OCI-LY1 (cell line): ENCODE measurements around the gene IFITM2.
"Not testable (repeated sequence)": the region's sequence is repeated elsewhere in the genome, so short reads cannot be mapped to it uniquely, and the experiment has no call there.

Experiments used
- H2AFZ ChIP-seq: fragments of 200-600 bp; sonication (generic), shearing (Covaris generic); 2 replicates; pipeline ENCODE4 v1.6.0; 2014; ENCODE audit warnings: antibody characterized with exemption, mild to moderate bottlenecking, low read length
- H3F3A ChIP-seq: fragments of 200-600 bp; sonication (generic), shearing (Covaris generic); 2 replicates; pipeline ENCODE4 v1.6.0; 2014; ENCODE audit warnings: mild to moderate bottlenecking, antibody characterized with exemption, low read length, moderate library complexity; ENCODE audit not compliant: insufficient read depth
- H3K27ac ChIP-seq: fragments of 200-600 bp; sonication (generic); 2 replicates; pipeline ENCODE4 v1.5.1; 2014; ENCODE audit warnings: low read length, mixed run types, mild to moderate bottlenecking, low read depth; ENCODE audit not compliant: poor library complexity, severe bottlenecking
- H3K27me3 ChIP-seq: fragments of 200-600 bp; sonication (generic); 2 replicates; pipeline ENCODE4 v1.6.0; 2014; ENCODE audit warnings: antibody characterized with exemption, mild to moderate bottlenecking, low read length, moderate library complexity; ENCODE audit not compliant: insufficient read depth
- H3K36me3 ChIP-seq: fragments of 200-600 bp; sonication (generic); 2 replicates; pipeline ENCODE4 v1.6.1; 2014; ENCODE audit warnings: mild to moderate bottlenecking, antibody characterized with exemption, low read length, moderate library complexity, mixed read lengths; ENCODE audit not compliant: insufficient read depth
- H3K4me1 ChIP-seq: fragments of 200-600 bp; sonication (generic); 2 replicates; pipeline ENCODE4 v1.5.1; 2014; ENCODE audit warnings: mild to moderate bottlenecking, low read length, moderate library complexity; ENCODE audit not compliant: insufficient read depth, severe bottlenecking
- H3K4me2 ChIP-seq: fragments of 200-600 bp; sonication (generic), shearing (Covaris generic); 2 replicates; pipeline ENCODE4 v1.6.1; 2014; ENCODE audit warnings: low read length
- H3K4me3 ChIP-seq: fragments of 200-600 bp; sonication (generic); 2 replicates; pipeline ENCODE4 v1.5.1; 2014; ENCODE audit warnings: low read length, low read depth, mild to moderate bottlenecking, mixed read lengths; ENCODE audit not compliant: poor library complexity, severe bottlenecking
- H3K79me2 ChIP-seq: fragments of 200-600 bp; shearing (Covaris generic); 2 replicates; pipeline ENCODE4 v1.6.1; 2016; ENCODE audit warnings: mixed run types, low read length, mixed read lengths; ENCODE audit not compliant: insufficient read depth
- H3K9ac ChIP-seq: fragments of 200-600 bp; sonication (generic), shearing (Covaris generic); 2 replicates; pipeline ENCODE4 v1.6.1; 2014; ENCODE audit warnings: mild to moderate bottlenecking, low read length, mixed read lengths
- H3K9me2 ChIP-seq: fragments of 200-600 bp; sonication (generic), shearing (Covaris generic); 2 replicates; pipeline ENCODE4 v1.6.1; 2014; ENCODE audit warnings: low read depth, mild to moderate bottlenecking, low read length, mixed read lengths
- H3K9me3 ChIP-seq: fragments of 200-600 bp; shearing (Covaris generic); 2 replicates; pipeline ENCODE4 v1.6.1; 2014; ENCODE audit warnings: low read length, mixed read lengths
- H4K20me1 ChIP-seq: fragments of 200-600 bp; sonication (generic), shearing (Covaris generic); 2 replicates; pipeline ENCODE4 v1.6.0; 2016; ENCODE audit warnings: mild to moderate bottlenecking, low read length; ENCODE audit not compliant: insufficient read depth
- EZH2 ChIP-seq: fragments of 200-600 bp; sonication (generic), shearing (Covaris generic); IDR thresholded peaks from 2 replicates; pipeline ENCODE4 v1.8.0; 2017; ENCODE audit warnings: borderline replicate concordance, mixed run types, mild to moderate bottlenecking, antibody characterized with exemption, low read length, moderate library complexity, mixed read lengths
- TF ChIP-seq, protein P1 (sequence below): fragments of 200-600 bp; sonication (generic), shearing (Covaris generic); IDR thresholded peaks from 2 replicates; pipeline ENCODE4 v1.5.1; 2017; ENCODE audit warnings: mild to moderate bottlenecking, antibody characterized with exemption, low read length, moderate library complexity, mixed read lengths

IFITM2 gene

DNA sequence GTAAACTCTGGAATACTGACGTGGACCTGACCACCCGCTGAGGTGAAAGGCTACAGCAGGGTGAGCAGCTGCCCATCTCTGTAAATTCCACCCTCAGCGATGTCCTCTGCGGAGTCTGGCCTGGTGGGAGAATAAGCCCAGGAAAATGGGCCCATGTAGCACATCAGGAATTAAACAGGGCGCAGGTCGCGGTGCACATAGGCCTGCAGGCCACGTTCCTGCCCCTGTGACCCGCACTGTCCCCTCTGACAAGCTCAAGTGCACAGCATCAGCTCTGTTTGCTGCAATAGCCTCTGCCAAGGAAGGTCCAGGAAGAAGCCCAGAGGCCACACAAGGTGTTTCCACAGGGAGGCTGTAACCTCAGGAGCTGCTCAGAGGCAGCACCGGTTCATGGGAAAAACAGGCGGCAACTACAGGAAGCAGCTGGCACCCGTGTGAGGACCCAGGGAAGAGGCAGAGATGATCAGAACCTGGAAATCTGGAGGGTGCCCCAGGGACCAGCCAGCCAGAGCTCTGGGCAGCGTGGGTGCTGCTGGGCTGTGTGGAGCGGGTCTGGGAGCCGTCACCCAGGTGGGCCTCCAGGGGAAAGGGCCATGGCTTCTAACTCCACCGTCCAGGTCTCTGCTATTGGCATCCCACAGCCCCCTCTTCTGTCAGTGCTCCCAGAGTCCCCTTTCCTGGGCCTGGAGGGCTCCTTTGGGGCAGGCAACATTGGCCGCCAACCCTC lies 808 bp upstream of the IFITM2 start:
- Histone ChIP-seq H4K20me1 (no peaks in the 10 kb centered on the region), H3K4me1 (peaks cover 7% of the 10 kb centered on the region), H2AFZ (no peak overlapping the region), H3K36me3 (no peaks in the 10 kb centered on the region), H3K4me3 (no peak overlapping the region), H3F3A (no peaks in the 10 kb centered on the region), H3K9me3 (no peaks in the 10 kb centered on the region), H3K9me2 (no peaks in the 10 kb centered on the region), H3K9ac (no peak overlapping the region), H3K79me2 (no peaks in the 10 kb centered on the region), H3K27ac (no peak overlapping the region), H3K27me3 (peaks cover 3% of the 10 kb centered on the region), H3K4me2 (no peak overlapping the region)
- TF ChIP-seq, protein P1, sequence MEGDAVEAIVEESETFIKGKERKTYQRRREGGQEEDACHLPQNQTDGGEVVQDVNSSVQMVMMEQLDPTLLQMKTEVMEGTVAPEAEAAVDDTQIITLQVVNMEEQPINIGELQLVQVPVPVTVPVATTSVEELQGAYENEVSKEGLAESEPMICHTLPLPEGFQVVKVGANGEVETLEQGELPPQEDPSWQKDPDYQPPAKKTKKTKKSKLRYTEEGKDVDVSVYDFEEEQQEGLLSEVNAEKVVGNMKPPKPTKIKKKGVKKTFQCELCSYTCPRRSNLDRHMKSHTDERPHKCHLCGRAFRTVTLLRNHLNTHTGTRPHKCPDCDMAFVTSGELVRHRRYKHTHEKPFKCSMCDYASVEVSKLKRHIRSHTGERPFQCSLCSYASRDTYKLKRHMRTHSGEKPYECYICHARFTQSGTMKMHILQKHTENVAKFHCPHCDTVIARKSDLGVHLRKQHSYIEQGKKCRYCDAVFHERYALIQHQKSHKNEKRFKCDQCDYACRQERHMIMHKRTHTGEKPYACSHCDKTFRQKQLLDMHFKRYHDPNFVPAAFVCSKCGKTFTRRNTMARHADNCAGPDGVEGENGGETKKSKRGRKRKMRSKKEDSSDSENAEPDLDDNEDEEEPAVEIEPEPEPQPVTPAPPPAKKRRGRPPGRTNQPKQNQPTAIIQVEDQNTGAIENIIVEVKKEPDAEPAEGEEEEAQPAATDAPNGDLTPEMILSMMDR: no peak
- no peak for TF ChIP-seq EZH2

DNA sequence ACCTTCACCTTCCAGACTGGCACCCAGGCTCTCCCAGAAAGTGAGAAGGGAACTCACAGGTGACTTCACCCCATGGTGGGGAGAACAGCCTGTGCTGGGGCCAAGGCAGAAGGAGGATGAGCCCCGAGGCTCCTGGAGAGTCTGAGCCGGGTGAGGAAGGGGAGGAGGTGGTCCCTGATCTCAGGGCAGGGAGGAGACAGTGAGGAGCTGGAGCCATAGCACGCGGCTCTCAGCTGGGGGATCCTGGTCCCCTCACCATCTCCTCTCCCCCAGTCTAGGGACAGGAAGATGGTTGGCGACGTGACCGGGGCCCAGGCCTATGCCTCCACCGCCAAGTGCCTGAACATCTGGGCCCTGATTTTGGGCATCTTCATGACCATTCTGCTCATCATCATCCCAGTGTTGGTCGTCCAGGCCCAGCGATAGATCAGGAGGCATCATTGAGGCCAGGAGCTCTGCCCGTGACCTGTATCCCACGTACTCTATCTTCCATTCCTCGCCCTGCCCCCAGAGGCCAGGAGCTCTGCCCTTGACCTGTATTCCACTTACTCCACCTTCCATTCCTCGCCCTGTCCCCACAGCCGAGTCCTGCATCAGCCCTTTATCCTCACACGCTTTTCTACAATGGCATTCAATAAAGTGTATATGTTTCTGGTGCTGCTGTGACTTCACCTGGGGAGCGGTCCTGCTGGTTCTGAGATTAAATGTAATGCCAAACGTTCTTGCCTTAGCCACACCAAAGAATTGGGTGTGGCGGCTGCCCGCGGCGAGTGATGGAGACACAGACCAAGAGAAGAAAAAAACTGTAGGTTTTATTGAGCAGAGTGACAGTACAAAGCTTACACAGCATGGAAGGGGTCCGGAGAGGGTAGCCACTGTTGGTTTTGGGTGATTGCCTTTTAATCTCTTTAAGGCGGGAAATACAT lies 1.4 kb downstream of the IFITM2 start:
- H3K27ac ChIP-seq, H3K9me3 ChIP-seq, H3K79me2 ChIP-seq, H3K9ac ChIP-seq, H3K4me3 ChIP-seq, H3K4me2 ChIP-seq, H3K27me3 ChIP-seq, H3F3A ChIP-seq, H2AFZ ChIP-seq, H4K20me1 ChIP-seq, H3K36me3 ChIP-seq, H3K9me2 ChIP-seq: not testable (repeated sequence)
- peaks cover 14% of the 10 kb centered on the region for H3K4me1 ChIP-seq

DNA sequence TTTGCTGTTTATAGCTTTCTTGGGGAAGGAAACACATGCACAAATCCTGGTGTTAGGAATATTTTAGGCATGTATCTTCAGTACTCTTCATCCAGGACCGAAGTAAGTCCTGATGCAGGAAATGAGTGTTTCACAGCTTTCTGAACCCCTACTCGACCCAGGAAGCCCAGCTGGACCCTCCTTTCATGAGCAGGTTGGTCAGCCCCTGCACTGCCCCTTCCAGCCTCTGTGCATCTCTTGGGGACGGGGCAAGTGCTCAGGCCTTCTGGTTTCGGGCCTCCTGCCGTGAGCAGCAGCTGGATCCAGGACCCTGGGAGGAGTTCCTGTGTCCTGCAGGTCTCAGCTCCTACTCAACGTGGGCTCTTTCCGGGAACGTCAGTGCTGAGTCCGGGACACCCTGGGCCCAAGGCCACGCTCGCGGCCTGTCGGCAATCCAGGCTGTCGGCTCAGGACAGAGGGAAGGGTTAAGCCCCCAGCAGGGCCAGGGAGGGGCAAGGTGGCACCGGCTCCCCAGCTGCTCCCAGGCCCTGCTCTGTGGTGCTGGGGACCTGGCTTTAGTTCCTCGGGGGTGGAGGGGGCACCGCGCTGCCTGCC lies 2.5 kb downstream of the IFITM2 start:
- H4K20me1 ChIP-seq, H3K79me2 ChIP-seq, H3K4me3 ChIP-seq, H3K27me3 ChIP-seq, H3K9me2 ChIP-seq, H3K9me3 ChIP-seq, H3K36me3 ChIP-seq, H2AFZ ChIP-seq, H3K27ac ChIP-seq, H3F3A ChIP-seq, H3K4me2 ChIP-seq, H3K9ac ChIP-seq: not testable (repeated sequence)
- peaks cover 16% of the 10 kb centered on the region for H3K4me1 ChIP-seq

DNA sequence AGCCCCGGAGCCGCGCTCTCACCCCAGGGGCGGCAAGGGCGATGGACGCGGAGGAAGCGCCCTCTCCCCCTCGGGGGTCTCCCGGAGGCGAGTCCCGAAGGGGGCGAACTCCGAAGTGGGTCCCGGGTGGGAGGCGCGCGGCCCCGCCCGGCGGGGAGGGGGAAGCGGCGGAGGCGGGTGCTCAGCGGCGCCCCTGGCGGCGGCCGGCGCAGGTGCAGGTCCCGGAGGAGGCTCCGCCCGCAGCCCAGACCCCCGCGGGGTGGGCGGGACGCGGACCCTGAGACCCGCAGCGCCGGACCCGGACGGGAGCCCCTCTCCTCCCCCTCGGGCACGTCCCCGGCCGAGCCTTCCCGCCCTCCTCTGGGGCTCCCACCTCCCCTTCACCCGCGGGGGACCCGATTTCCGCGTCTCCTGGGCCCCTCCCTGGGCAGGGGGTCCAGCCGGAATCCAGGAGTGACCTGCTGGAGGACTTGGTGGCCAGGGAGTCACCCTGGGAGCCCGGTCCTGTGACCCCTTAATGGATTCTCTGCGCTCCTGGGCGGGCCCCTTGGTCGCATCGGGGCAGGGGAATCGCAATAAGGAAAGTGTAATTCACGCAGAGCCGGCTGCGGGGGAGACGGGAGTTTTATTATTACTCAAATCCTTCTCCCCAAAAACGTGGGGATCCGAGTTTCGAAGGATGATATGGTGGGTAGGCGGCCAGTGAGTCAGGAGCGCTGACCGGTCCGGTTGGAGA lies 3.6 kb downstream of the IFITM2 start:
- not testable (repeated sequence) for H3K27ac ChIP-seq, H3K9me2 ChIP-seq, H3K9me3 ChIP-seq, H2AFZ ChIP-seq, H3K4me3 ChIP-seq, H3K27me3 ChIP-seq, H3F3A ChIP-seq, H3K36me3 ChIP-seq, H3K79me2 ChIP-seq, H3K9ac ChIP-seq, H4K20me1 ChIP-seq, H3K4me2 ChIP-seq
- peaks cover 16% of the 10 kb centered on the region for H3K4me1 ChIP-seq
